CD4-positive, alpha-beta T cell treated with Interleukin-21 for 1 hour (primary cell): Measurements from ENCODE around the gene MRTFB.

ENCODE experiments used
- DNase-seq: peaks from one replicate; pipeline ENCODE4 v3.0.0-alpha.2; 2020

The MRTFB gene

DNA sequence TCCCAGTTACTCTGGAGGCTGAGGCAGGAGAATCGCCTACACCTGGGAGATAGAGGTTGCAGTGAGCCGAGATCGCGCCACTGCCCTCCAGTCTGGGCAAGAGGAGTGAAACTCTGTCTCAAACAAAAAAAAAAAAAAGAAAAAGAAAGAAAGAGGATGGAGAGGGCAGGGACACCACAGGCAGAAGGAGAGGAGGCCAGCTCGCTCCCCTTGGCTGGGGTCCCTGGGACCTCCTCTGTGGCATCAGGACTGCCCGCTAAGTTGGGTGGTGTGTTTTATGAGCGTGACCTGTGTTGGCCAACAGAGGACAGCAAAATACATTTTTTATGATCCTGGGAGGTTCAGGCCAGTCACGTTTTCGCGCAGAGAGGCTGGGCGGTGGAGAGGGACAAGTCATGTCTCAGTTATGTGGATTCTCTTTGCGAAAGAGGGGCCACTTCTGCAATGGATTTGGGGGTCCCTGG is 229.6 kb downstream of the MRTFB start:
- peak; percentile 37 for DNase-seq

DNA sequence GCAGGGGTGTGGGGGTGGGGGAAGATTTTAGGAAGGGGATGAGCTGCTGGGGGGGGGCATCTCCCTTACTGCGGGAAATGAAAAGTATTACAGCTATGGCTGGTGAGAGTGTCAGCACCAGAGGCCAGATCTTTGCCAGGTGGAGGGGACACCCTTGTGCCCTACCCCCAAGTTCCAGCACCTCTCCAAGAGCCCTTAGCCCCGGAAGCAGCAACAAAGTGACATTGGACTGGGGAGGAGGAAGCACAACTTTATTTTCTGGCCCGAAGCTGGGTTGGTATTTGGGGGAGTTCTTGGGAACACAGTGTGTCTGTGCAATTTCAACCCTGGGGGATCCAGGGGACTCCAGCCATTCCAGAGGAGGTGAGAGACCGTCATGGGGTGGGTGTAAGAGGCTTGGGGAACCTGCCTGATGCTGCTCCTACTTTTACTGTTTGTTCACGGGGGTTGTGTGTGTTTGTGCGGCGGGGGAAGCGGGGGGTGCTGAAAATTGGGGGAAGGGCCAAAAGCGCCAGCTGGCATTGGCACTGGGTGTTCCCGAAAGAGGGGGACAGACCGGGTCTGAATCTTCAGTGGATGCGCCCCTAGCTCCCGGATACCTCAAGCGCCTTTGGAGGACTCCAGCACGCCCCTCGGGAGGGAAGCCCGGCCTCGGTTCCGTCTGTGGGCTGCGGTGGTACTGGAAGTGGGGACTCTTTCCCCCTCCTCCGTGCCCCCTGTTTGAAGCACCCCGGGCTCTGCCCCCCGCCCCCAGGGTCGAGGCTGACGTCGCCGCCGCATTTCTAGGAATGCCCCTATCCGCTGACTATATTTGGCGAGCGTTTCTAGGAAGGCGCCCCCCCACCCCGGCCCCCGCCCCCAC is 230.3 kb downstream of the MRTFB start:
- peak; percentile 44 for DNase-seq

DNA sequence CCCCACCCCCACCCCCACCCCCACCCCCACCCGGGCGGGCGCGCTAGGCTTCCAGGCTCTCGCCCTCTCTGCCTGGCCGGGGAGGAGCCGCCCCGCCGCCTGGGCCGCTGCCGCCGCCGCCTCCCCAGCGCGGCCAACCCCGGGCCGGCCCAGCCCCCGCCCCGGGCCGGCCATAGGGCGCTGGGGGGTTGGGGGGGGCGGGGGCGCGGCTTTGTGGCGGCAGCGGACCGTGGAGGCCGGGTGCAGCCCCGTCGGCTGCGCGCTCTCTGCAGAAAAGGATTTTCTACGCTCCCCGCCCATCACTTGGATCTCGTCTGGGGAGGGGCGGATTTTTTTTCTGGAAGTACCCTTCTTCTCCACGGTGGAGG is 230.9 kb downstream of the MRTFB start:
- DNase-seq, result no peak

DNA sequence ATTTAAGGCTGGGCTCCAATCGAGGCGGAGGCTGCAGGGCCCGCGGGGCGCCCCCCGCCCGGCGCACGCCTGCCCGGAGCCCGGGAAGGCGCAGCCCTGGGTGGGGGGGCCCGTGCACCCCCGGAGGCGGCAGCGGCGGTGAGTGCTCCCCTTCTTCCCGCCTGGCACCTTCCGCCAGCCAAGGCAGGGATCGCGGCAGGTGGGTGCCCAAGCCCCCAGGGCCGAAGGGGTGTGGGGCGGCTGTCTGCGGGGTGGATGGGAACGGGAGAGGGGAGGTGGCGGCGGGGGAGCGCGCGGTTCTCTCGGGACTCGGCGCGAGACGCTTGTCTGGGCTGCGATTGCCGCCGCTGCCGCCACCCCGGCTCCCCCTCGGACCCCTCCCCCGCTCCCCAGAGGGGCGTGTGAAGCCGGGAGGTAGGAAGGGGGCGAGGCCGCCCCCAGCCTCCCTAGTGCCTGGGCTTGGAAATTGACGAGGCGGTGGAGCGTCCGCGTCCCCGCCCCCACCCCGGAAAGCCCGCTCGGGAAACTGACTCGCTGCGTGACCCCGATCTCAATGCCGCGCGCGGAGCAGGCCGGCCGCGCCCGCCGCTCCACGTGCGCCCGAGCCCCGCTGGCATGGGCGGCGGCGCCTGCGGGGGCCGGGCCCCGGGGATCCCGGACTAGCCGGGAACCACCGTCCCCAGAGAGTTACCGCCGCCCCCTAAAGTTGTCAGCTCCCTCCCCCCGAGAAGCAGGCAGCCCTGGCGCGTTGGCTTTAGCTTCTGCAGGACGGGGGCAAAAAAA is 231.5 kb downstream of the MRTFB start:
- DNase-seq, result no peak

DNA sequence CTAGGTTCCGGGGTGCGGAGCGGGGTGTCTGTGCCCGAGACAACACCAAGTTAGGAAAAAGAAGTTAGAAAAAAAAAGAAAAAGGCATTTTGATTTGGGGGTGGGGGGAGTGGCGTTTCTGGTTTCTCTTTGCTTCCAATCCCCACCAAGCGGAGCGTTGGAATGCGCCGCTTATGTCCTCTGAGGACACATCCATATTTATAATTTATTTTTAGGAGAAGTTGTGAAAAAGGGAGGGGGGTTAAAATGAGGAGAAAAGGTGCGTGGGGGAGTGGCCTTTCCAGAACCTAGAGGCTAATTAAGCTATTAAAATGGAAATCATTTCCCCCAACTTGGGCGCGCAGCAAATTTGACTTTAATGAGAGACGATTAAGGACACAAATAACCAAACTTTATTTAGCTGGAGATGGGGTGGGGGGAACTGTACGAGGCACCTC is 232.1 kb downstream of the MRTFB start:
- no peak for DNase-seq

DNA sequence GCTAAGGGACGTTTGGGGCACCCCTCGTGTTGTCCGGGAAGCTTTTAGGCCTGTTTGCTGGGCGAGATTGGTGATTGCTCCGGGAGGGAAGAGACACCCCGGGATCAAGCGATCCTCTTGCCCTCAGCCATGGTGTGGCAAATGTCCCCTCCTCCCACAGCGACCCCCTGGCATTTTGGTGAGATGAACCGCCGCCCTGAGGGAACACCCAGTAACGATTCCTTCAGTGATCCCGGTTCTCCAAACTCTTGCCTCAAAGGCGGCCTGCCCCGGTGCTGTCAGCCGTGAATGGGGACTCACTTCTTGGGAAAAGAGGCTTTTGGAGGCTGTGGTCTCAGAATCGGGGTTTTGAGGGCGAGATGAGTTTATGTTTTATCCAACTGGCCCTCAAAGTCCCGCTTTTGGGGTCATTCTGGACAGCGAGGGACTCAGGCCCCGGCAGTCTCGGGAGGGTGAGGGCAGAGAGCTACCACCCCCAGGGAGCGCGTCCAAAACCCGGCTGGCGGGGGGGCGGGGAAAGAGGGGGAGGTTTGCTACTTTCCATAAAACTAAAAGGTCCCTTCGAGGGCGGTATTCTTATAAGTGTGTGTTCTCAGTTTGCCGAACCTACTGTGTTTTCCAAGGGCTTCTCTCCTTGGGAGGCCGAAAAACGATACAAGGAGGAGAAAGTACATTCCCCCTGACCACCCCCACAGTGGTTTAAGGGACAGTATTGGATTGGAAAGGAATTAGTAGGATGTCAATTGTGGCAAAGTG is 232.7 kb downstream of the MRTFB start:
- DNase-seq, result no peak

DNA sequence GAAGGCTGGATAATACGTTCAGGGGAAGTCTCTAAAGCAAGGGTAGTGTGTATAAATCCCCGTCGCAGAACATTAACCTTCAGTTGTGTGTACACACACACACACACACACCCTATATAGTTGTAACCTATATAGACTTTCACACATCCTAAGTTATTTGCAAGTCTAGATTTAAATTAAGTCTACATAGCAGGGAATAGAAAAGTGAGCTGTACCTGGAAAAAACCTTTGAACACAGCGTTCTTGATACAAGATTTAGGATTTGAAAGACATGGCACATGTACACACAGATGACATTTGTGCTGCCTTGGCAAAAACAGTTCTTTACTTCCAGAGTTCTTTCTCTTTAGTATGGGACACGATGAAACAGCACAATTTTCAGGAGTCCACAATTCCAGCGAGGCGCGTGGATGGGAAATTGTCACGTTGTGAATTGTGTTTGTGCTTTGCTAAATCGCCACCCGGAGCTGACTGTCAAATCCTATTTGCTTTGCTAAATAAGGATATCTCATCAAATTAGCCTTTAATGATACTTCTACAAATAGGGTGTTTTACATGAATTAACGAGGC is 233.9 kb downstream of the MRTFB start:
- no peak for DNase-seq

DNA sequence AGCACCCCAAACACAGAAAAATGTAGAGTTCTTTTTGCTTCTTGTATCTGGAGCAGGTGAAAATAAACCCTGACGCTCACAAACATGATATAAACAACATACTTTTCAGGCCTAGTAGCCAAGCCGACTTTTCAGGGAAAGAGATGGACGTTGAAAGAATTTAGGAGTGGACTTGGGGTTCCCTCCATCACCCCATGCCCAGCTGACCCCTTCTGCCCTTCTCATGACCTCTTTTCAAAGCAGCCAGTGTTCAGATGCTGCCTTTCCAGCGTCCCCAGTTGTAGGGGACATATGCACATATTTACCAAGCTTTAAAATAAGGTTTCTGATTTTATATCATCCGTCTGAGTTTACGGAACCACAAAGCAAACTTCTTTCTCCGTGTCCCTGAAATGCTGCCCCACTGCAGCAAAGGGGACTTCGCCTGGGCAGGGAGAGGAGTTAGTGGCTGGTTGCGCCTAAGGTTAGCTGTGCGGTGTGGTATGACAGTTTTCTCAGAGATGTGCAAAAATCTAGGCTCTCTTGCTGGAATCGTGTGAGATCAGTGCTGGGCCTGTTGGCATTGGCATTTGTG is 235.5 kb downstream of the MRTFB start:
- no peak for DNase-seq

DNA sequence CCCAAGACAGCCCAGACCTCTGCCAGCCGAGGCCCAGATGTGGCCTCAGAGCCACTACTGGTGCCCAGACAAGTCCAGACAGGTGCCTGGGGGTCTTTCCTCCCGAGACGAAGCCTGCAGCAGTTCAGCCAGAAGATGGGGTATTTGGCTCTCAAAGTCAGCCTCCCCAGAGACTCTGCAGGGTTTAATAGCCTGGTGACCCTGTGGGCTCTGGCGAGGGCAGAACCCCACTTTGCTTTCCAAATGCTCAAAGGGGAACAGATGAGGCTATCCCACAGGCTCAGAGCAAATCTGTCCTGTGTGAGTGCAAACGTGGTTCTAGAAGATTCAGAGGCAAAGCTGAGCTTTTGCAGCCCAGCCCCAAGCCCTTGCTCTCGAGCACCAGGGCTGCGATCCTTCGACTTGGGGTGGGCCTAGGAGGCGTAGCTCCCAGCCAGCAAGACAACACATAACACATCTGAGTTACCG is 236.0 kb downstream of the MRTFB start:
- DNase-seq, result no peak

DNA sequence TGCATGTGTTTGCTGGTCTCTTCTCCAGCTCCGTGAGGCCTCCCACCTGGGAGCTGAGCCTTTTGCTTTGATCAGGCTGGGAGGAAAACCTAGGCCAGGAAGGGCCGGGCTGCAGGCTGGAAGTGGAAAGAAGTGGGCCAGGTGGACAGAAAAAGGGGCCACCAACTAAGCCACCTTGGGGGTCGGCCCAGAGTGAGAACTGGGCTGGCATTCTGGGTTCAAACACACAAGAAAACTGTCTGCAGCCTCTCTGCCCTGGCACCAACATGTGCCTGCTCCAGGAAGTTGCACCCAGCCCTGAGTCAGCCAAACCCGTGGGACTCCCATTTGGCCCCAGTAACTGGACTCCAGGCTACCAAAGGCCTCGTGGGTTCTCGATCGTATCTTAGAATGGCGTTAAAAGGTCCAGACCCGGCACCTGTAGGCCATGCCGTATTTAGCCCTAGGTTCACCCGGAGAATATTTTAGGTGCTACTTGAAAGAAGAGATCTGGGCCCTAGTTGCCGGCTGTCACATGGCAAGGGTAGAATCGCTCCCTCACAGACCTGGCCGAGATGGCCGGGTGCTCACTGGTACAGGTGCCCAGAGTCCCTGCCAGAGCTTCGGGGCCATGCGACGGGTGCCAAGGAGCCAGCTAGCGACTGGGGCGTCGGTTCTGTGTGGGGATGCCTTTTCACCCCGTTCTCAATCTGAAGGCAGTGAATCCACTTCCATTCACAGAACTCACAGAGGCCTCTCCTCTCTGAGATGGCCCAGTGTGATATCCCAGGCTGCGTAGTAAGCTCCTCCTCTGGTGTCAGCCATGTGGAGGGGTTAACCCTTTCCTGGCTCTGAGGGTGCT is 236.6 kb downstream of the MRTFB start:
- DNase-seq, result no peak

DNA sequence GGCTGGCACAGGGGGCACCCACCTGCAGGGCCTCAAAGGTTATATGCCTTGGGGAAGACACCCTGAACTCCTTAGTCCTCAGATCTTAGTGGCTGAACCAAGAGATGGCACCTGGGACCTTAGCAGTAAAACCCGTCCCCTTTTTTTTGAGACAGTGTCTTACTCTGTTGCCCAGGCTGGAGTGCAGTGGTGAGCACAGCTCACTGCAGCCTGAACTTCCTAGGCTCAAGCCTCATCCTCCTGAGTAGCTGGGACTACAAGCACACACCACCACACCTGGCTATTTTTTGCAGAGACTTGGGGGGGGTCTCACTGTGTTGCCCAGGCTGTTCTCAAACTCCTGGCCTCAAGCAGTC is 237.2 kb downstream of the MRTFB start:
- DNase-seq, result no peak

DNA sequence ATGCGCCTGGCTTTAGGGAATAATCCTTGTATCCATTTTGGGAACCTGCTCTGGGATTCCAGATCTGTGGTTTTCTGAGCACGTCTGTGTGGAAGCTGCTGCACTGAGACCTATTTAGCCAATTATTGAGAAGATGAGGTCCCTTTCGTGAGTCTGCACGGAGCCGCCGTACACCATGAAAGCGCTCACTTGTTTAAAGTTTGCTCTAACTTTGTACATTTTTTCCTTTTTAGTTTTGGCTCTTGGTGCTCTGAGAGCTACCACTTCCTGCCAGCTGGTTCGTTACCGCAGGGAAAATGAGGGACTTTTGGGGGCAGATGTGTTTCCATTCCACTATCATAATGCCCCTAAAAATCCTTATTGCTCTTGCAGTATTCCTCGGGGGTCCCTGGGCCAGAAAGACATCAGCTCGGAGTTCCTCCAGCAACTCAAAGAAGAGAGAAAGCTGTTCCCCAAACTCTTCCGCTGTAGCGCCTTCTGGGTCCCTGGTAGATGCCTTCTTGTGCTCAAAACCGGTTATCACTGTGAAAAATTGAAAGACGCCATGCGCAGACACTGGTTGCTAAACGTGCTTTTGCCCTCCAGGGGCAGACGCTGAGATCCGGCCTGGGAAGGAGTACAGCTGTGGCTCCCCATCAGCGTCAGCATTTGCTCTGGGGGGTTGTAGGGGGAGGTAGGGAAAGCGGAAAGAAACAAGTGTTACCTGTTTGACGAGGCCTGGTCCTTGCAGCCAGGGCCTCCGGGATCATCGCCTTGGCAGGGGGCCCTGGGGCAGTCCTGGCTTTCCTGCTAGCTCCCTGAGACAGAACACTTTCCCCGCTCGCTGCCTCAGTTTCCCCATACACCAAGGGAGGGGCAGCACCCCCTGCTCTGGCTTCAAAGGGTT is 238.1 kb downstream of the MRTFB start:
- DNase-seq, result no peak

DNA sequence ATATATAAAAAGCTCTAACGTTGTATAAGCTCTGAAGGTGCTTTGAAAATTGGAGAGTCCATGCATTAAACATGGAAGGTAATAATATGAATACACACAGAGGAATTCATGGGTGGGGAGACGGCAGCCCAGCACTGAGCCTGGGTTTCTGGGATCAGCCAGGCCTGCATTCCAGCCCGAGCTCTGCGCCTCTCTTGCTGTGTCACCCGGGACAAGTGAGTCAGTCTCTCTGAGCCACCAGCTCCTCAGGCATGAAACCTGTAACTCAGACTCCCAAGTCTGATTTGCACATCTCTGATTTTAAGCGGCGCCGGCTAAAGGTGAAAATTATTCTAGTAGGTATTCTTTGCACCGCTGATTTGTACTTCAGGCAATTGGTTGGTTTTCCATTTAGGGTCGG is 238.8 kb downstream of the MRTFB start:
- no peak for DNase-seq

DNA sequence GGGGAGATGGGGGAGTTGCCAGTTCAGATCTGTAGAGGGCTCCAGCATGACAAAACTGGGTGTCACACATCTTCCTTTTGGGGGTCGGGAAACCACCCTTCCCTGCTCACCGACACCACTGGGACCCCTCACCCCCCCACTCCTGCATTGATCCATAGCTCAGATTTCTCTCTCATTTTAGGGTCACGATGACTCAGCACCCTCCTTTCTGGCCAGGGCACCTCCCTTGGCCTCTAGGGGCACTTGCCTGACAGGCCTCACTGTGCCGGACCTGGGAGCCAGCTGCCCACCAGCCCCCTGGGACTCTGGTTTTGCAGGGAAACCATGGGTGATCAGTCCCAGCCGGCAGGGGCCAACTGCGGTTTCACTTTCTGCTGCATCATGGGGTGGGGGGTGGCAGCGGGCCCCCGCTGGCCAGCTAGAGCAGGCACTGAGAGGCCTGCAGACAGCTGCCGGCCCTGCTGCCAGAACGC is 239.4 kb downstream of the MRTFB start:
- DNase-seq, result no peak

DNA sequence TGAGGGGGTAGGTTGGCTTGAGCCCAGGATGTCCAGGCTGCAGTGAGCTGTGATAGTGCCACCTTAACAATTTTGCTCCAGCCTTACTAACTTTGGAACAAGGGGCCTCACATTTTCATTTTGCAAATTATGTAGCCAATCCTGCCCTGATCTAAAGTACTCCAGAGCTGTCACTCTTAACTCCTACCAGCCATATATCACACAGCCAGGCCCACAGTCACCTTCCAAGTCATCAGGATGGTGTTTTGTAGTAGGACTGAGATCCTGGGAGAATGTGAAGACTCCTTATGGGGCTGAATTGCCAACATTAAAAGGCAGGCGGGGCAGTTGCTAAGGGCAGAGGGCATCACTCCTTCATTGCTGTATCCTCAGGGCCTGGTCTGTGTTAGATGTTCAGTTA is 243.0 kb downstream of the MRTFB start:
- no peak for DNase-seq

DNA sequence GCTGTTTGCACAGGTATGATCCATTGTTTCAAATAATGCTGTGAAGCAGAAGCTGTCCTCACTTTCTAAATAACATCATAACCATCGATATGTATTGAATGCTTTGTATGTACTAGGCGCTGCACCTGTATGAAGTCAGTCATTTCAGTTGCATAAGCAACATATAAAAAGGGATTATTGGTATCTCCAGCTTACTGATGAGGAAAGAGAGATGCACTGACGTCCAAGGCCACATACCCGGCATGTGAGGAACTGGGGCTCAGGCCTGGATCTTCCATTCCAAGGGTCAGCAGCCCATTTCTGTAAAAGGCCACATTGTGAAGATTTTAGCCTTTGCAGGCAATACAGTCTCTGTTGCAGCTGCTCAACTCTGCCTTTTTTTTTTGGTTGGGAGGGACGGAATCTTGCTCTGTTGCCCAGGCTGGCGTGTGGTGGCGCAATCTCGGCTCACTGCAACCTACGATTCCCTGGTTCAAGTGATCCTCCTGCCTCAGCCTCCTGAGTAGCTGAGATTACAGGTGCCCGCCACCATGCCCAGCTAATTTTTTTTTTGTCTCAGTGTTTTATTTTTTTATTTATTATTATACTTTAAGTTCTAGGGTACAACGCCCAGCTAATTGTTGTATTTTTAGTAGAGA is 244.7 kb downstream of the MRTFB start:
- no peak for DNase-seq
